Endothelial cell of umbilical vein (primary cell): ENCODE measurements around the gene LRRC7. TPM values are rescaled to one million over a fixed set of nuclear protein-coding genes. Genes with fewer than 3 reads are reported as not detected.

ENCODE experiments used
- BruUV-seq: library from RNA; stranded (reverse); fragments of 400-500 nt; replicated peaks from 2 replicates; lab custom pipeline; 2021; lab: Mats Ljungman, UMichigan
- CTCF ChIA-PET: fragments of 300-600, 350-600 bp; sonication (Branson Sonifier 250); formaldehyde crosslinking; loops from one replicate; lab custom pipeline; 2021; ENCODE audit warnings: antibody characterized with exemption, inconsistent platforms; lab: Charles Lee
- POLR2A ChIA-PET: fragments of 300-600, 350-600 bp; sonication (Branson Sonifier 250); formaldehyde crosslinking; loops from one replicate; lab custom pipeline; 2021; ENCODE audit warnings: antibody characterized with exemption, inconsistent platforms; lab: Charles Lee
- DNase-seq: peaks from one replicate; pipeline ENCODE4 v3.0.0-alpha.2; 2011; ENCODE audit warnings: low read depth, low spot score
- FAIRE-seq: peaks from 2 replicates; lab custom pipeline; 2011; peaks lifted over from hg19 to GRCh38; lab: Jason Lieb, UNC
- H2AFZ ChIP-seq: 2 replicates; pipeline ENCODE4 v1.6.0; 2012; ENCODE audit warnings: low read depth, low read length, control low read depth, inconsistent platforms
- H3K27ac ChIP-seq: 2 replicates; pipeline ENCODE4 v1.5.1; 2011; ENCODE audit warnings: low read depth, mild to moderate bottlenecking, control low read depth, low read length, moderate library complexity; ENCODE audit not compliant: insufficient read depth
- H3K27me3 ChIP-seq, 2 experiments: 2 replicates each; pipeline versions ENCODE4 v1.6.0 to v1.6.1; 2011; ENCODE audit warnings: low read length in 2 of 2, mixed read lengths in 1 of 2; ENCODE audit not compliant: control insufficient read depth in 2 of 2, insufficient read depth in 2 of 2
- H3K36me3 ChIP-seq, 2 experiments: 2 replicates in 1 of 2; 3 replicates in 1 of 2; pipeline ENCODE4 v1.5.1; 2011; ENCODE audit warnings: low read length in 2 of 2, mild to moderate bottlenecking in 1 of 2, moderate library complexity in 1 of 2; ENCODE audit not compliant: control insufficient read depth in 2 of 2, insufficient read depth in 2 of 2; ENCODE audit errors: extremely low read depth in 1 of 2
- H3K4me1 ChIP-seq: 3 replicates; pipeline ENCODE4 v1.5.1; 2011; ENCODE audit warnings: mild to moderate bottlenecking, low read length; ENCODE audit not compliant: control insufficient read depth, insufficient read depth; ENCODE audit errors: extremely low read depth
- H3K4me2 ChIP-seq: 2 replicates; pipeline ENCODE4 v1.6.1; 2011; ENCODE audit warnings: low read length, control low read depth, mixed read lengths; ENCODE audit not compliant: insufficient read depth
- H3K4me3 ChIP-seq, 3 experiments: fragments of 200-600 bp in 1 of 3; sonication (generic), shearing (Covaris generic) in 1 of 3; replicated peaks in 1 of 3; 2 replicates each; pipeline ENCODE4 v1.5.1; 2011 to 2016; ENCODE audit warnings: control low read depth in 3 of 3, low read length in 3 of 3, mild to moderate bottlenecking in 2 of 3, inconsistent platforms in 1 of 3, low read depth in 1 of 3, moderate library complexity in 1 of 3; ENCODE audit not compliant: insufficient read depth in 1 of 3
- H3K79me2 ChIP-seq: 2 replicates; pipeline ENCODE4 v1.6.0; 2012; ENCODE audit warnings: low read length, inconsistent platforms; ENCODE audit not compliant: control insufficient read depth, insufficient read depth
- H3K9ac ChIP-seq: replicated peaks from 2 replicates; pipeline ENCODE3; 2011; ENCODE audit warnings: low read length, control low read depth; ENCODE audit not compliant: insufficient read depth; ENCODE audit errors: extremely low read depth
- H3K9me1 ChIP-seq: replicated peaks from 3 replicates; pipeline ENCODE4 v1.6.0; 2011; ENCODE audit warnings: mild to moderate bottlenecking, low read length; ENCODE audit not compliant: control insufficient read depth, insufficient read depth; ENCODE audit errors: extremely low read depth
- H3K9me3 ChIP-seq: replicated peaks from 2 replicates; pipeline ENCODE4 v1.5.1; 2012; ENCODE audit warnings: low read length, inconsistent platforms; ENCODE audit not compliant: control insufficient read depth, insufficient read depth
- H4K20me1 ChIP-seq: replicated peaks from 2 replicates; pipeline ENCODE3; 2011; ENCODE audit warnings: mild to moderate bottlenecking, low read length; ENCODE audit not compliant: control insufficient read depth, insufficient read depth; ENCODE audit errors: extremely low read depth
- EZH2 ChIP-seq: IDR thresholded peaks from 2 replicates; pipeline ENCODE4 v1.6.1; 2012; ENCODE audit warnings: borderline replicate concordance, low read depth, mild to moderate bottlenecking, moderate library complexity, low read length, inconsistent platforms; ENCODE audit not compliant: severe bottlenecking
- FOS ChIP-seq: IDR thresholded peaks from 2 replicates; pipeline ENCODE4 v1.6.1; 2011; ENCODE audit warnings: mild to moderate bottlenecking, low read length, moderate library complexity, borderline replicate concordance; ENCODE audit not compliant: insufficient read depth
- GATA2 ChIP-seq: IDR thresholded peaks from 2 replicates; pipeline ENCODE4 v1.7.0; 2011; ENCODE audit warnings: low read depth, mild to moderate bottlenecking, moderate library complexity, mixed read lengths, low read length; ENCODE audit not compliant: insufficient read length, insufficient read depth
- JUN ChIP-seq: IDR thresholded peaks from 2 replicates; pipeline ENCODE4 v1.6.1; 2011; ENCODE audit warnings: borderline replicate concordance, low read depth; ENCODE audit not compliant: insufficient read length, insufficient read depth
- MYC ChIP-seq: IDR thresholded peaks from one replicate; pipeline ENCODE4 v1.6.1; 2011; ENCODE audit warnings: mild to moderate bottlenecking, low read depth, low read length
- POLR2A ChIP-seq: IDR thresholded peaks from 2 replicates; pipeline ENCODE4 v1.6.1; 2012; ENCODE audit warnings: low read depth, mild to moderate bottlenecking, control low read depth, low read length
- POLR2AphosphoS5 ChIP-seq: IDR thresholded peaks from 2 replicates; pipeline ENCODE4 v1.6.1; 2012; ENCODE audit warnings: low read depth, mild to moderate bottlenecking, control low read depth, low read length, moderate library complexity; ENCODE audit not compliant: insufficient read depth
- dilution Hi-C: fragments of 300-500 bp; cut with MboI; formaldehyde crosslinking; loops from one replicate; pipeline ENCODE4 v1.15.0; 2019; ENCODE audit warnings: low sequenced_read_pairs; ENCODE audit not compliant: extremely low pct_ligation_motif_present
- intact Hi-C: fragments of 100-400 bp; cut with micrococcal nuclease; formaldehyde crosslinking; loops from one replicate; pipeline ENCODE4 v1.10.0; 2022
- polyA plus RNA-seq, 4 experiments: library from polyadenylated mRNA; depleted of rRNA in 3 of 4; stranded (reverse) in 3 of 4; unstranded in 1 of 4; fragments of >200 nt; gene quantifications; 2 replicates each; pipeline versions ENCODE4 v1.2.1 to v1.2.3, GENCODE V29; 2011 to 2012; ENCODE audit warnings: missing spikeins in 1 of 4
- total RNA-seq: library from RNA; stranded (reverse); gene quantifications from 2 replicates; pipeline ENCODE4 v1.2.3, GENCODE V29; 2021
- TF ChIP-seq, protein P1 (sequence below), 2 donors: IDR thresholded peaks; 1 replicate in 1 of 2; 2 replicates in 1 of 2; pipeline ENCODE4 v1.5.1; 2011; ENCODE audit warnings: low read length in 2 of 2, mild to moderate bottlenecking in 2 of 2, moderate library complexity in 2 of 2, control low read depth in 1 of 2, inconsistent platforms in 1 of 2, low read depth in 1 of 2; ENCODE audit not compliant: insufficient read depth in 1 of 2; ENCODE audit errors: extremely low read depth in 1 of 2
- TF ChIP-seq, protein P2 (sequence below): IDR thresholded peaks from 2 replicates; pipeline ENCODE4 v1.6.1; 2011; ENCODE audit not compliant: insufficient read depth, insufficient read length

LRRC7 gene
- total and polyA plus RNA-seq, 2 donors (not counting 3 experiments of a cell fraction or from before 2014, with no cell fraction given) = 0.11 to 0.58 TPM

DNA sequence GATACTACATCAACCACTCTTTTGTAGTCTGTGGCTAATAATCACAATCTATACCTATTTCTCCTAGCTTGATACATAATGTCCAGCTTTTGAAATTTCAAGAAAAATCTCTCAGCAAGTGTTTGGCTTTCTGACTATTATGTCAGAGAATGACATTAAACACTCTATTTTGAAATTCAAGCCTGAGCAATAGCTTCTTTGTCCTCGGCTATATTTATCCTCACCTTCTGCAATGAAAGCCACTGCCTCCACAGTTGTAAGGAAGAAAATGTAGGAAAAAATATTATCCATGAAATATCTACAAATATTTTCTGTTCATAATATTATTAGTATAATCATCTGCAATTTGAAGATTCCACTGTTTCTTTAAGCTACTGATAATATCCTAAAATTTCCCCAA lies 22.1 kb downstream of the LRRC7 start:
- TF ChIP-seq, protein P1, sequence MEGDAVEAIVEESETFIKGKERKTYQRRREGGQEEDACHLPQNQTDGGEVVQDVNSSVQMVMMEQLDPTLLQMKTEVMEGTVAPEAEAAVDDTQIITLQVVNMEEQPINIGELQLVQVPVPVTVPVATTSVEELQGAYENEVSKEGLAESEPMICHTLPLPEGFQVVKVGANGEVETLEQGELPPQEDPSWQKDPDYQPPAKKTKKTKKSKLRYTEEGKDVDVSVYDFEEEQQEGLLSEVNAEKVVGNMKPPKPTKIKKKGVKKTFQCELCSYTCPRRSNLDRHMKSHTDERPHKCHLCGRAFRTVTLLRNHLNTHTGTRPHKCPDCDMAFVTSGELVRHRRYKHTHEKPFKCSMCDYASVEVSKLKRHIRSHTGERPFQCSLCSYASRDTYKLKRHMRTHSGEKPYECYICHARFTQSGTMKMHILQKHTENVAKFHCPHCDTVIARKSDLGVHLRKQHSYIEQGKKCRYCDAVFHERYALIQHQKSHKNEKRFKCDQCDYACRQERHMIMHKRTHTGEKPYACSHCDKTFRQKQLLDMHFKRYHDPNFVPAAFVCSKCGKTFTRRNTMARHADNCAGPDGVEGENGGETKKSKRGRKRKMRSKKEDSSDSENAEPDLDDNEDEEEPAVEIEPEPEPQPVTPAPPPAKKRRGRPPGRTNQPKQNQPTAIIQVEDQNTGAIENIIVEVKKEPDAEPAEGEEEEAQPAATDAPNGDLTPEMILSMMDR (IDR thresholded peaks at IDR 0.05; ENCODE audit: extremely low read depth in 1 of 2, insufficient read depth in 1 of 2, low read depth in 1 of 2, low read length in 2 of 2) = no peak
- TF ChIP-seq MYC (no peak), EZH2 (no peak), POLR2AphosphoS5 (no peak), FOS (no peak), POLR2A (no peak), JUN (no peak), GATA2 (no peak)
- TF ChIP-seq, protein P2, sequence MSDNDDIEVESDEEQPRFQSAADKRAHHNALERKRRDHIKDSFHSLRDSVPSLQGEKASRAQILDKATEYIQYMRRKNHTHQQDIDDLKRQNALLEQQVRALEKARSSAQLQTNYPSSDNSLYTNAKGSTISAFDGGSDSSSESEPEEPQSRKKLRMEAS = no peak
- FAIRE-seq (no peak), DNase-seq (no peak)
- H3K4me2 ChIP-seq = no peak overlapping the region
- dilution Hi-C loops (no loop called here), intact Hi-C loops (no loop called here)
- no peaks in the 10 kb centered on the region for H4K20me1 ChIP-seq
- H3K79me2 ChIP-seq = no peaks in the 10 kb centered on the region
- no peaks in the 10 kb centered on the region for H3K9me1 ChIP-seq
- H3K36me3 ChIP-seq = no peaks in the 10 kb centered on the region
- CTCF ChIA-PET = interaction anchor here (1.1 to 1.3 kb wide), 3 partner anchors 17 to 990 kb away, joined by 3 read pairs; no protein-coding TSS in a partner anchor
- BruUV-seq = no TSS peak
- H3K27me3 ChIP-seq = no peaks in the 10 kb centered on the region
- POLR2A ChIA-PET = no interaction called here
- no peak overlapping the region for H2AFZ ChIP-seq
- H3K9me3 ChIP-seq = no peaks in the 10 kb centered on the region
- H3K27ac ChIP-seq = no peak overlapping the region
- H3K4me3 ChIP-seq = no peak overlapping the region
- H3K4me1 ChIP-seq = no peaks in the 10 kb centered on the region
- H3K9ac ChIP-seq = no peak overlapping the region
